ENCODE measurements around the gene MCL1.

DNA sequence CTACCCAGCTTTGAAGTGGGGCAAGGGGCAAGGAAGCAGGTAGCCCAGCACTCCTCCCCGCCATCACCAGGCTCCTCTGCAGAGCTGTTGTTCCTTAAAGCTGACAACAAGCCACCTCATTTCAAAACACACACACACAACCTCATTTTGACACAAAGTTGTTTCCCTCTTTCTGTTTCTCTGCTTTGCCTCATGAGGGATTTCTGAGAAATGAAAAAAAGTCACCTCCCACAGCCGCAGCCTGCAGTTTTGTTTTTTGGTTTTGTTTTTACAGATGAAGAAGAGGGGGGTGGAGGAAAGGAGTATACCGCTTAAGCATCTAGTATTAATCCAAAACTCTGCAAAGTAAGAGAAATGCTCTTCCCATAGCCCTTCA lies 12.1 kb downstream of the MCL1 start:
- TF ChIP-seq CTCF (conservative IDR thresholded peaks at IDR 0.05; ENCODE audit: low read depth, low read length) = no peak
- TF ChIP-seq EZH2 (IDR thresholded peaks at IDR 0.05; ENCODE audit: borderline replicate concordance, low read depth, low read length, poor library complexity, severe bottlenecking) = no peak

Data from A673 (cell line).